Spinal cord (tissue), 10 donors: ENCODE measurements around the gene CD58. TPM values are rescaled to one million over a fixed set of nuclear protein-coding genes. Genes with fewer than 3 reads are reported as not detected.

Experiments used
- DNase-seq, 6 donors: peaks; one replicate each; pipeline versions ENCODE4 v3.0.0 to v3.0.0-alpha.2; 2013 to 2015; ENCODE audit warnings: low spot score in 6 of 6, low read depth in 4 of 6
- H3K27ac ChIP-seq: one replicate; pipeline ENCODE4 v1.5.1; 2013; ENCODE audit warnings: low read depth, low read length, control low read depth
- H3K27me3 ChIP-seq: one replicate; pipeline ENCODE4 v1.6.1; 2013; ENCODE audit warnings: low read length; ENCODE audit not compliant: control insufficient read depth, insufficient read depth
- H3K36me3 ChIP-seq: one replicate; pipeline ENCODE4 v1.6.1; 2013; ENCODE audit warnings: low read length; ENCODE audit not compliant: control insufficient read depth, insufficient read depth
- H3K4me1 ChIP-seq: one replicate; pipeline ENCODE4 v1.6.1; 2013; ENCODE audit warnings: low read length; ENCODE audit not compliant: control insufficient read depth, insufficient read depth
- H3K4me3 ChIP-seq: one replicate; pipeline ENCODE4 v1.5.1; 2013; ENCODE audit warnings: low read depth, low read length, control low read depth
- H3K9me3 ChIP-seq: one replicate; pipeline ENCODE4 v1.6.1; 2013; ENCODE audit warnings: low read length; ENCODE audit not compliant: control insufficient read depth, insufficient read depth
- WGBS: methylation state at CpG from one replicate; pipeline ENCODE4 v1.1.5; 2013; ENCODE audit warnings: missing lambda C conversion rate; ENCODE audit not compliant: insufficient coverage; 5-methylcytosine and 5-hydroxymethylcytosine counted together
- polyA plus RNA-seq, 2 donors: library from polyadenylated mRNA; unstranded; fragments of 120-200 nt; gene quantifications; one replicate each; pipeline ENCODE4 v1.2.1, GENCODE V29; 2013; ENCODE audit not compliant: insufficient read length in 2 of 2
- total RNA-seq, 2 donors: library from RNA; depleted of rRNA in 1 of 2; stranded (reverse); fragments of 120-200 nt in 1 of 2; fragments of >200 nt in 1 of 2; gene quantifications; one replicate each; pipeline versions ENCODE4 v1.2.3 to v1.2.4, GENCODE V29; 2013 to 2014
- donor health status: healthy.

Gene CD58
- total and polyA plus RNA-seq, 4 donors, result 11.2 to 26.1 (median 13.8) TPM

DNA sequence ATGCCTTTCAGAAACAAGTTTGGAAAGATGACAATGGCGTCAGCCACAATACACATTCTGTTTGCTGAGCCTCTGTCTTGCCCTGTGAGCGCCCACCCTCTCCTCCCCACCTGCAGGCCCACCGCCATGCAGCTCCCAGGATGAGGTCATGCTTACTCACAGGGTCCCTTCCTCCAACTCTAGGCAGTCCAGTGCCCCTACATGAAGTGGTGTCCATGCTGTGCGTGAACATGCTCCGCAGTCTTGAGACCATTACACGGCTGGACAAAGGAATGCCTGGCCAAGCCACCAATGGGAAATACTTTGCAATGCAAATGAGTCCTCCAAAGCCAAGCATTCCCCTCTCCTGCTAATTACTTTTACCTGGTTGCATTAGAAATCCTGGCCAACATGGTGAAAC, 92.2 kb downstream of the CD58 start:
- H3K36me3 ChIP-seq, result no peaks in the 10 kb centered on the region
- H3K9me3 ChIP-seq, result no peaks in the 10 kb centered on the region
- no peak overlapping the region for H3K27ac ChIP-seq
- H3K4me3 ChIP-seq, result no peak overlapping the region
- DNase-seq, result no peak
- no peaks in the 10 kb centered on the region for H3K4me1 ChIP-seq
- H3K27me3 ChIP-seq, result no peaks in the 10 kb centered on the region
- WGBS, result 61% methylated on average over 6 of the region's 6 CpGs

DNA sequence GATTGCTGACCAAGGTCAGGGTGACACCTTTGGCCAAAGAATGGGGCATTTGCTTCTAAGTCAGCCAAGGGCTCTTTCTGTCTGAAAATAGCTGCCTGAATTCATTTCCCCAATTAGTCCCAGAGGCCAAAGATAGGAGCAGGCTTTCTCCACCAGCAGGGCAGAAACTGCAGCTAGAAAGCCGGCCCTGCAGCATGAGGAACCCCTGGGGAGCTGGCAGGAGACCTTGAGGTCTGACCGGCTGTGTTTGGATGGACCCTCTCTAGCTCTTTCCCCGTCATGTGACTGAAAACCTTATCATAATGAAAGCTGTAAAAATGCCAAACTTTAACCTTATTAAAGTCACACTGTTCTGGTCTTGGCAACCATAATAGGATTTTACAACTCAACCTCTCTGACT, 93.4 kb downstream of the CD58 start:
- H3K27ac ChIP-seq, result no peak overlapping the region
- H3K4me1 ChIP-seq, result no peaks in the 10 kb centered on the region
- no peak for DNase-seq
- no peaks in the 10 kb centered on the region for H3K9me3 ChIP-seq
- no peaks in the 10 kb centered on the region for H3K27me3 ChIP-seq
- H3K36me3 ChIP-seq, result no peaks in the 10 kb centered on the region
- no peak overlapping the region for H3K4me3 ChIP-seq
- 73% methylated on average over 3 of the region's 3 CpGs for WGBS

GRCh38 chr1:116476321-116476720, 94.5 kb downstream of the CD58 start:
- H3K27ac ChIP-seq, result no peak overlapping the region
- H3K4me3 ChIP-seq, result no peak overlapping the region
- DNase-seq, result no peak
- H3K27me3 ChIP-seq, result no peaks in the 10 kb centered on the region
- H3K4me1 ChIP-seq, result peaks cover 6% of the 10 kb centered on the region
- H3K9me3 ChIP-seq, result no peaks in the 10 kb centered on the region
- H3K36me3 ChIP-seq, result no peaks in the 10 kb centered on the region
- 100% methylated on average over 1 of the region's 3 CpGs for WGBS

DNA sequence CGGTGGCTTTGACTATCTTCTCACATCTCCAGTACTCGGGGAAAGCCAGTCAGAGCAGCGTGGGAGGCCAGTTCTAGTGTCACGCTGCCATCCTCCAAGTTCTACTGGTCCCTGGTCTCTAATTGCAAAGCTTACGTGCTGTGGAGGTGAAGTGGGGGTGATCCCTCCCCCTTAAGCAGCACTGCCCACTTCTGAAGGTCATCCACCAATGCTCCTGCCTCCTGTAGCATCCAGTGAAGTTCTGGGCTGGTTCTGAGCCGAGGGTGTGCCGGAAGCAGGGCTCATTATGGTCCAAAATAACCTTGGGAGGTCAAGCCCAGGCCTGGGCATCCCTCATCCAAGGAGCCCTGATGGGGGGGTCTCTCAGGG, 95.0 kb downstream of the CD58 start:
- H3K27ac ChIP-seq, result no peak overlapping the region
- DNase-seq, result no peak
- no peak overlapping the region for H3K4me3 ChIP-seq
- no peaks in the 10 kb centered on the region for H3K36me3 ChIP-seq
- no peaks in the 10 kb centered on the region for H3K9me3 ChIP-seq
- no peaks in the 10 kb centered on the region for H3K27me3 ChIP-seq
- WGBS, result 95% methylated on average over 5 of the region's 7 CpGs
- peaks cover 9% of the 10 kb centered on the region for H3K4me1 ChIP-seq

- Histone ChIP-seq H3K27me3 (no peaks in the 10 kb centered on the region), H3K9me3 (no peaks in the 10 kb centered on the region), H3K4me1 (peaks cover 9% of the 10 kb centered on the region), H3K36me3 (no peaks in the 10 kb centered on the region), H3K27ac (no peak overlapping the region), H3K4me3 (no peak overlapping the region)
- WGBS, result 70% methylated on average over 11 of the region's 14 CpGs
- DNase-seq, result no peak
Observed at GRCh38 chr1:116474921-116475849, 95.6 kb downstream of the CD58 start.

- H3K9me3 ChIP-seq, result no peaks in the 10 kb centered on the region
- no peaks in the 10 kb centered on the region for H3K36me3 ChIP-seq
- H3K27ac ChIP-seq, result no peak overlapping the region
- WGBS, result 14% methylated on average over 1 of the region's 3 CpGs
- peak in 3 of 6 donors; percentile 20 to 82 (median 73) for DNase-seq
- peaks cover 9% of the 10 kb centered on the region for H3K4me1 ChIP-seq
- H3K4me3 ChIP-seq, result no peak overlapping the region
- H3K27me3 ChIP-seq, result no peaks in the 10 kb centered on the region
Observed at GRCh38 chr1:116472431-116472961, 98.3 kb downstream of the CD58 start.

- Histone ChIP-seq H3K4me1 (peaks cover 9% of the 10 kb centered on the region), H3K27me3 (no peaks in the 10 kb centered on the region), H3K4me3 (no peak overlapping the region), H3K9me3 (no peaks in the 10 kb centered on the region), H3K36me3 (no peaks in the 10 kb centered on the region), H3K27ac (no peak overlapping the region)
- WGBS, result 39% methylated on average over 4 of the region's 4 CpGs
- no peak for DNase-seq
Observed at GRCh38 chr1:116471241-116471640, 99.6 kb downstream of the CD58 start.

DNA sequence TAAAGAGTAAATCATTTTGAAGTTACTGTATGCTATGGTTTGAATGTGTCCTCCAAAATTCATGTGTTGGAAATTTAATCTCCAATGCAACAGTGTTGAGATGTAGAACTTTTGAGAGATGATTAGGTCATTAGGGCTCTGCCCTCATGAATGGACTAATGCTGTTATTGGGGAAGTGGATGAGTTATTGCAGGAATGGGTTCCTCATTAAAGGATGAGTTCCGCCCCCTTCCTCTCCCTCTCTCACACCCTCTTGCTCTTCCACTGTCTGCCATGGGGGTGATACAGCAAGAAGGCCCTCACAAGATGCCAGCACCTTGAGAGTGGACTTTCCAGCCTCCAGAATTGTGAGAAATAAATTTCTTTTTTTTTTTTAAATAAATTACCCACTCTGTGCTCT, 100.2 kb downstream of the CD58 start:
- H3K27me3 ChIP-seq, result no peaks in the 10 kb centered on the region
- no peaks in the 10 kb centered on the region for H3K36me3 ChIP-seq
- H3K4me1 ChIP-seq, result peaks cover 9% of the 10 kb centered on the region
- H3K9me3 ChIP-seq, result no peaks in the 10 kb centered on the region
- DNase-seq, result no peak
- H3K27ac ChIP-seq, result no peak overlapping the region
- WGBS, result no CpG with 5 or more reads among the region's 1 CpG
- H3K4me3 ChIP-seq, result no peak overlapping the region

GRCh38 chr1:116466810-116467557, 103.8 kb downstream of the CD58 start:
- no peak overlapping the region for H3K27ac ChIP-seq
- no peaks in the 10 kb centered on the region for H3K27me3 ChIP-seq
- H3K4me1 ChIP-seq, result peaks cover 9% of the 10 kb centered on the region
- no peak for DNase-seq
- no peaks in the 10 kb centered on the region for H3K36me3 ChIP-seq
- H3K4me3 ChIP-seq, result no peak overlapping the region
- no peaks in the 10 kb centered on the region for H3K9me3 ChIP-seq
- WGBS, result 96% methylated on average over 1 of the region's 2 CpGs
